ENCODE data around the gene LMF1. TPM values are rescaled to one million over a fixed set of nuclear protein-coding genes. Genes with fewer than 3 reads are reported as not detected.

Gene LMF1
- total RNA-seq, 4 donors from 2014 or later: 21.8 to 47.9 (median 36.0) TPM

- no peaks in the 10 kb centered on the region for H3K4me1 ChIP-seq
- intact Hi-C loops (cut with DNase I; ENCODE audit: low total_unique reads): no loop called here
- H3K27ac ChIP-seq: no peak overlapping the region
Measured at GRCh38 chr16:878072-878784, 92.6 kb downstream of the LMF1 start.

GRCh38 chr16:877242-878071 lies 93.3 kb downstream of the LMF1 start:
- TF ChIP-seq POLR2A (IDR thresholded peaks at IDR 0.05): no peak
- TF ChIP-seq CTCF (IDR thresholded peaks at IDR 0.05): no peak
- Histone ChIP-seq H3K27me3 (no peaks in the 10 kb centered on the region), H3K9me3 (no peaks in the 10 kb centered on the region), H3K4me3 (no peak overlapping the region), H3K36me3 (no peaks in the 10 kb centered on the region), H3K4me1 (no peaks in the 10 kb centered on the region), H3K27ac (no peak overlapping the region)
- DNase-seq: no peak
- intact Hi-C loops (cut with DNase I; ENCODE audit: low total_unique reads): no loop called here

More at GRCh38 chr16:878072-878784, 92.6 kb downstream of the LMF1 start:
- TF ChIP-seq CTCF (IDR thresholded peaks at IDR 0.05) (no peak), POLR2A (IDR thresholded peaks at IDR 0.05) (no peak)
- H3K27me3 ChIP-seq: no peaks in the 10 kb centered on the region
- H3K9me3 ChIP-seq: no peaks in the 10 kb centered on the region
- no peak for DNase-seq
- no peaks in the 10 kb centered on the region for H3K36me3 ChIP-seq
- H3K4me3 ChIP-seq: no peak overlapping the region

GRCh38 chr16:876523-877241 lies 94.1 kb downstream of the LMF1 start:
- TF ChIP-seq POLR2A (IDR thresholded peaks at IDR 0.05): no peak
- no peak for TF ChIP-seq CTCF (IDR thresholded peaks at IDR 0.05)
- Histone ChIP-seq H3K36me3 (no peaks in the 10 kb centered on the region), H3K27me3 (no peaks in the 10 kb centered on the region), H3K4me1 (no peaks in the 10 kb centered on the region), H3K9me3 (no peaks in the 10 kb centered on the region), H3K4me3 (no peak overlapping the region), H3K27ac (no peak overlapping the region)
- no peak for DNase-seq
- intact Hi-C loops (cut with DNase I; ENCODE audit: low total_unique reads): no loop called here

GRCh38 chr16:876041-876335 lies 94.8 kb downstream of the LMF1 start:
- intact Hi-C loops (cut with DNase I; ENCODE audit: low total_unique reads): no loop called here
- Histone ChIP-seq H3K4me3 (no peak overlapping the region), H3K36me3 (no peaks in the 10 kb centered on the region), H3K4me1 (no peaks in the 10 kb centered on the region), H3K9me3 (no peaks in the 10 kb centered on the region), H3K27ac (no peak overlapping the region), H3K27me3 (no peaks in the 10 kb centered on the region)
- no peak for DNase-seq
- TF ChIP-seq CTCF (IDR thresholded peaks at IDR 0.05) (no peak), POLR2A (IDR thresholded peaks at IDR 0.05) (no peak)
